Measurements from ENCODE around the gene IKBIP. TPM values are rescaled to one million over a fixed set of nuclear protein-coding genes. Genes with fewer than 3 reads are reported as not detected.

IKBIP gene
- total RNA-seq, 1 experiment from 2014 or later, result 10.9 TPM

DNA sequence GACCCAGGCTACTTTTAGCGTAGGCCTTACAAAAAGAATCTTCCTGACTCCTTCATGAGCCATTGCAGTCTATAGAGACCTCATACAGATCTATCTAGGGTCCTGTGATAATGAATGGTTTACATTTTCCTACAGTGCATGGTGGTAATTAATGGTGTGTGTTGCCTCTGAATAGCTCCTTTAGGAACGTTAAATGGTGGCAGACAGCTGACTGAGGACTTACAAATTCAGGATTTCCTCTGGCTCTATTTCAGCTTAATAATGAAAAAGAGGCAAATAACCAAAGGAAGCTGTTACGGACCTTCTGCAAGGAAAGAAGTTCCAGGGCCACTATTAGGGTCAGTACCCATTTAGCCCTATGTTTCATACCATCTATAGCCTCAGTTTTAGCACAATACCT, 5.1 kb downstream of the IKBIP start:
- Mint-ChIP-seq H3K27me3 (ENCODE audit: insufficient read depth, unreplicated experiment) (no peaks in the 10 kb centered on the region), H3K4me1 (ENCODE audit: low read depth, unreplicated experiment) (peaks cover 7% of the 10 kb centered on the region), H3K36me3 (ENCODE audit: insufficient read depth, unreplicated experiment) (no peaks in the 10 kb centered on the region), H3K9me3 (ENCODE audit: unreplicated experiment) (no peaks in the 10 kb centered on the region), H3K4me3 (ENCODE audit: unreplicated experiment) (no peak overlapping the region), H3K27ac (ENCODE audit: unreplicated experiment) (no peak overlapping the region)
- no peak for DNase-seq
- no peaks in the 10 kb centered on the region for H3K27me3 ChIP-seq (replicated peaks; ENCODE audit: control insufficient read depth, insufficient read depth, low read length)
- intact Hi-C loops (cut with micrococcal nuclease; ENCODE audit: unreplicated experiment), result no loop called here
- POLR2A ChIA-PET, result no interaction called here
- 0 out of 2 replicates have a peak, but pooled peaks cover 7% of the 10 kb centered on the region for H3K4me1 ChIP-seq
- CTCF ChIA-PET, result interaction anchor here (0.5 kb wide), 1 partner anchor 73 kb away, joined by 4 read pairs; no protein-coding TSS in a partner anchor
- TF ChIP-seq, protein P1, sequence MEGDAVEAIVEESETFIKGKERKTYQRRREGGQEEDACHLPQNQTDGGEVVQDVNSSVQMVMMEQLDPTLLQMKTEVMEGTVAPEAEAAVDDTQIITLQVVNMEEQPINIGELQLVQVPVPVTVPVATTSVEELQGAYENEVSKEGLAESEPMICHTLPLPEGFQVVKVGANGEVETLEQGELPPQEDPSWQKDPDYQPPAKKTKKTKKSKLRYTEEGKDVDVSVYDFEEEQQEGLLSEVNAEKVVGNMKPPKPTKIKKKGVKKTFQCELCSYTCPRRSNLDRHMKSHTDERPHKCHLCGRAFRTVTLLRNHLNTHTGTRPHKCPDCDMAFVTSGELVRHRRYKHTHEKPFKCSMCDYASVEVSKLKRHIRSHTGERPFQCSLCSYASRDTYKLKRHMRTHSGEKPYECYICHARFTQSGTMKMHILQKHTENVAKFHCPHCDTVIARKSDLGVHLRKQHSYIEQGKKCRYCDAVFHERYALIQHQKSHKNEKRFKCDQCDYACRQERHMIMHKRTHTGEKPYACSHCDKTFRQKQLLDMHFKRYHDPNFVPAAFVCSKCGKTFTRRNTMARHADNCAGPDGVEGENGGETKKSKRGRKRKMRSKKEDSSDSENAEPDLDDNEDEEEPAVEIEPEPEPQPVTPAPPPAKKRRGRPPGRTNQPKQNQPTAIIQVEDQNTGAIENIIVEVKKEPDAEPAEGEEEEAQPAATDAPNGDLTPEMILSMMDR (IDR thresholded peaks at IDR 0.05; ENCODE audit: insufficient read depth in 1 of 2, low read depth in 1 of 2, low read length in 1 of 2, severe bottlenecking in 1 of 2, unreplicated experiment in 1 of 2), result no peak
- BruUV-seq (replicated peaks), result no TSS peak
- H3K4me3 ChIP-seq (ENCODE audit: low read depth, low read length), result no peak overlapping the region
- H3K36me3 ChIP-seq (ENCODE audit: control insufficient read depth, insufficient read depth, low read length), result no peaks in the 10 kb centered on the region
- H3K9me3 ChIP-seq, result no peaks in the 10 kb centered on the region

DNA sequence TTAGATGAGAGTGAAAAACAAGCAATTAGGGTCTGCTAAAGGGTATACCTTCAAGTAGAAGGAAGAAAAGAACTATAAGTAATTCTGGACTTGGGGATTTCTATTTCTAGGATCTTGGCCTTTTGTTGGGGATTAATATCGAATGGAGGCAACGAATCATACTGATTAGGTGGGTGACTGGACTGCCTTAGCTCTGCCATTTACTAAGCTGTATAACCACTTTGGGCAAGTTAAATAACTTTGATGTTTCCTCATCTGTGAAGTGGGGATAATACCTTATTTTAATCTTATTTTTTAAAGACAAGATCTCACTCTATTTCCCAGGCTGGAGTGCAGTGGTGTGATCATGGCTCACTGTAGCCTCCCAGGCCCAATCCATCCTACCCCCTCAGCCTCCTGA, 6.6 kb downstream of the IKBIP start:
- Histone ChIP-seq H3K36me3 (ENCODE audit: control insufficient read depth, insufficient read depth, low read length) (no peaks in the 10 kb centered on the region), H3K4me1 (0 out of 2 replicates have a peak, but pooled peaks cover 7% of the 10 kb centered on the region), H3K9me3 (no peaks in the 10 kb centered on the region), H3K27me3 (replicated peaks; ENCODE audit: control insufficient read depth, insufficient read depth, low read length) (no peaks in the 10 kb centered on the region), H3K4me3 (ENCODE audit: low read depth, low read length) (no peak overlapping the region)
- no peak for DNase-seq
- intact Hi-C loops (cut with micrococcal nuclease; ENCODE audit: unreplicated experiment), result no loop called here
- Mint-ChIP-seq H3K4me1 (ENCODE audit: low read depth, unreplicated experiment) (peaks cover 7% of the 10 kb centered on the region), H3K4me3 (ENCODE audit: unreplicated experiment) (no peak overlapping the region), H3K9me3 (ENCODE audit: unreplicated experiment) (no peaks in the 10 kb centered on the region), H3K36me3 (ENCODE audit: insufficient read depth, unreplicated experiment) (no peaks in the 10 kb centered on the region), H3K27me3 (ENCODE audit: insufficient read depth, unreplicated experiment) (no peaks in the 10 kb centered on the region), H3K27ac (ENCODE audit: unreplicated experiment) (no peak overlapping the region)
- BruUV-seq (replicated peaks), result no TSS peak
- ChIA-PET CTCF (interaction anchor here (1.0 kb wide), 1 partner anchor 71 kb away, joined by 3 read pairs; no protein-coding TSS in a partner anchor), POLR2A (interaction anchor here (0.9 kb wide), 1 partner anchor 45 kb away, joined by 6 read pairs; no protein-coding TSS in a partner anchor)
- TF ChIP-seq, protein P1 (IDR thresholded peaks at IDR 0.05; ENCODE audit: insufficient read depth in 1 of 2, low read depth in 1 of 2, low read length in 1 of 2, severe bottlenecking in 1 of 2, unreplicated experiment in 1 of 2), result no peak

DNA sequence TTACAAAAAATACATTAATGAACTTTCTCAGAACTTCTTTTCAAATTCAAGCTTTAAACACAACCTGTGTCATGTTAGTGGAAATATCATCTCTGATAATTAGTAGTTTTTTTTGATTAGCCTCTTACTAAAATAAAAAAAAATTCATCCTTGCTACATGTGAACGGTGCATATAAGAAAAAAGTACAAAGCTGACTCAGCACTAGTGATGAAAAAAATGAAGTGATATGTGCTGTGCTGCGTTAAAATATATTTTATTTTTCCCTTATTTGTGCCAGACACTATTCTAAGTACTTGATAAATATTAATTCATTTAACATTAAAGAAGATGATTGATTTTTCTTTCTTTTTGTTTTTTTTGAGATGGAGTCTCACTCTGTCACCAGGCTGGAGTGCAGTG, 7.5 kb downstream of the IKBIP start:
- H3K36me3 ChIP-seq (ENCODE audit: control insufficient read depth, insufficient read depth, low read length), result no peaks in the 10 kb centered on the region
- 0 out of 2 replicates have a peak, but pooled peaks cover 7% of the 10 kb centered on the region for H3K4me1 ChIP-seq
- Mint-ChIP-seq H3K4me1 (ENCODE audit: low read depth, unreplicated experiment) (peaks cover 7% of the 10 kb centered on the region), H3K36me3 (ENCODE audit: insufficient read depth, unreplicated experiment) (no peaks in the 10 kb centered on the region), H3K4me3 (ENCODE audit: unreplicated experiment) (no peak overlapping the region), H3K9me3 (ENCODE audit: unreplicated experiment) (no peaks in the 10 kb centered on the region), H3K27me3 (ENCODE audit: insufficient read depth, unreplicated experiment) (no peaks in the 10 kb centered on the region), H3K27ac (ENCODE audit: unreplicated experiment) (no peak overlapping the region)
- CTCF ChIA-PET, result no interaction called here
- H3K9me3 ChIP-seq, result no peaks in the 10 kb centered on the region
- BruUV-seq (replicated peaks), result no TSS peak
- no peak overlapping the region for H3K4me3 ChIP-seq (ENCODE audit: low read depth, low read length)
- TF ChIP-seq, protein P1 (IDR thresholded peaks at IDR 0.05; ENCODE audit: insufficient read depth in 1 of 2, low read depth in 1 of 2, low read length in 1 of 2, severe bottlenecking in 1 of 2, unreplicated experiment in 1 of 2), result no peak
- POLR2A ChIA-PET, result no interaction called here
- no peaks in the 10 kb centered on the region for H3K27me3 ChIP-seq (replicated peaks; ENCODE audit: control insufficient read depth, insufficient read depth, low read length)
- no peak for DNase-seq
- intact Hi-C loops (cut with micrococcal nuclease; ENCODE audit: unreplicated experiment), result no loop called here
